ENCODE measurements around the gene KCNN4. TPM values are rescaled to one million over a fixed set of nuclear protein-coding genes. Genes with fewer than 3 reads are reported as not detected.
A peak's percentile ranks its signal among the peaks of the same experiment; 100 is the strongest.
"Not testable (repeated sequence)": the region's sequence is repeated elsewhere in the genome, so short reads cannot be mapped to it uniquely, and the experiment has no call there.

Gene KCNN4
- total RNA-seq: 136 TPM

DNA sequence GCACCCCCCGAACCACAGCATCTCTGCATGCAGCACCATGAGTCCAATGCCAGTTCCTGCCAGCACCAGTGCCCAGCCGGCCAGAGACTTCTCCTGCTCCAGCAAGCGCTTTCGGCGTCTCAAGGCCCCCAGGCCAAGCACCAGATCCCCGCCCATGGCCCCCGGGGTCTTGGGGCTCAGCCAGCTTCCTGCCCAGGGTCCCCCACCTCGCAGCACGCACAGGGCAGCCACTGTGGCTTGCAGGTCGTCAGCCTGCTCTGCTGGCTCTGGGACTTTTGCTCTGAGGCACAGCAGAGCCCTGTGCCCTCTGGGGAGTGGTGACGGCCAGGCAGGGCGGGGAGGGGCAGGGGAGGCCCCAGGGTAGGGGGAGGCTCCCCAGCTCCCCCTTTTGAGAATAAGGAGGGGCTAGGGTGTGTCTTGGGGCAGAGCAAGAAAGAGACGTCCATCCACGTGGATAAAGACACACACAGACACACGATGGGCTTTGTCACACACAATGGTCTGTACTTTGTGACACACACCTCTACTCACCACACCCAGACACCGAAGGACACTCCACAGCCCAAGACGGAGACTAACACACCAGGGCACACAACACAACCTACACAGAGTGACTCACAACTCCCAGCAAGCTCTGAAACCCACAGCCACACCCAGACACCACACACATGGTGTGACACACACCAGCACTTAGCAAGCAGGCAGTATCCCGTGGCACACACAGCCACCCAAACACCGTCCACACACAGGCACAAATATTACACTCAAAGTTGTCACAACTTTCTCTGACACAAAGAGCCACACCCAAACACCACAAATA, at the start of gene KCNN4:
Gene KCNN4, minus strand, starts transcription at position 268 of the 820 bp plus-strand sequence. Its CDS starts 112 bp downstream, at position 156.
- peak in 2 of 3 donors; percentile 76 to 79 for DNase-seq (ENCODE audit: low read depth in 2 of 3, low spot score in 2 of 3)

DNA sequence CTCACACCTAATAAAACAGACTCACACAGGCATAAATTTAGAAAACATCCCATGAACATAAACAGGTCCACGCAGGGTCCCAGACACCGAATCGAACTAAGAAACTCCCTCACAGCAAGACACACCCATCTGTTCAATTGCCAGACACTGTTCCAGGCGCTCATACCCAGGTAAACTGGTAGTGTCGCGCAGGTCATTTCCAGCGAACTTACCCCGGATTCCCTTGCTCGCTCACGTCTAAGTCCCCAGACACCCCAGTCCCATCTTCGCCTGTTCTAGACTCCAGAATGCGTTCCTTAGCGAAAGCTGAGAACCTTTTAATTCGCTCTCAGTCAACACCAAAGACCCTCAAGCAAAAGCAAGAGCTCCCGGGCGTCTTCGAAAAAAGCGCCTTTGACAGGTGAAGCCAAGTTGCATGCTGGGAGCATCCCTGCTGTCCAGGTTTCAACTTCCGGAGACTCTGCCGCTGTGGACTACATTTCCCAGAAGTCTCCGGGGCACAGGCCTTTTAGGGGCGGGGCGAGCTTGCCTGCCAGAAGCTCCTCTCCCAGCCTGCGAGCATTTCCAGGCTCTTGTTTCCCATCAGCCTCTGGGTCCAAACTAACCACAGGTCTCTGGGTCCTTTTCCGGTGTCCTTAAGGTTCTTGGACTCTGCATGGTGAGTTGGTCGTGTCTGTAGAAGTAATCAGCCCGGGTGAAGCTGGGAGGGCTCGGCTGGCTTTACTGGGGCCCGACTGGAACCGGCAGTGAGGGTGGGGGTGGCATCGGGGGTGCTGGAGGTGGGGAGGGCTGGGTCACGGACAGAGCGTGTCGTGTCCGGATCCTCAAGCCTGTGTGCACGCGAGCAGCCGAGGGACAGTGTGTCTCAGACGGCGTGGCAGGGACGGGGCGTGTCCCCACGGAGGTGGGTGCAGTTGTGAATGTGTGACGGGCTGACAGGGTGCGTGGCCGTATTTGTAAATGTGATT, 46.3 kb upstream of the KCNN4 start, which contains the start of gene ZNF283:
Gene ZNF283, plus strand, starts transcription at position 535 of the 968 bp plus-strand sequence. CDS start 6,184 bp downstream, outside the sequence.
- peak; percentile 55 to 78 (median 73) for DNase-seq (ENCODE audit: low read depth in 2 of 3, low spot score in 2 of 3)

DNA sequence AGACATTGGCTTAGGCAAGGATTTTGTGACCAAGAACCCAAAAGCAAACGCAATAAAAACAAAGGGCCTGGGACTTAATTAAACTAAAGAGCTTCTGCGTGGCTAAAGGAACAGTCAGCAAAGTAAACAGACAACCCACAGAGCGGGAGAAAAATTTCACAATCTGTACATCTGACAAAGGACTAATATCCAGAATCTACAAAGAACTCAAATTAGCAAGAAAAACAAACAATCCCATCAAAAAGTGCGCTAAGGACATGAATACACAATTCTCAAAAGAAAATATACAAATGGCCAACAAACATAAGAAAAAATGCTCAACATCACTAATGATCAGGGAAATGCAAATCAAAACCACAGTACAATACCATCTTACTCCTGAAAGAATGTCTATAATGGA, 43.8 kb upstream of the KCNN4 start:
- not testable (repeated sequence) for DNase-seq (ENCODE audit: low read depth in 2 of 3, low spot score in 2 of 3)

DNA sequence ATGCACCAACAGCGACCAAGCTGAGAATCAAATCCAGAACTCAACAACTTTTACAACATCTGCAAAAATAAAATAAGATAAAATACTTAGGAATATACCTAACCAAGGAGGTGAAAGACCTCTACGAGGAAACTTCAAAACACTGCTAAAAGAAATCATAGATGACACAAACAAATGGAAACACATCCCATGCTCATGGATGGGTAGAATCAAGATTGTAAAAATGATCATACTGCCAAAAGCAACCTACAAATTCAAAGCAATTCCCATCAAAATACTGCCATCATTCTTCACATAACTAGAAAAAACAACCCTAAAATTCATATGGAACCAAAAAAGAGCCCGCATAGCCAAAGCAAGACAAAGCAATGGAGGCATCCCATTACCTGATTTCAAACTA, 43.1 kb upstream of the KCNN4 start:
- not testable (repeated sequence) for DNase-seq (ENCODE audit: low read depth in 2 of 3, low spot score in 2 of 3)

DNA sequence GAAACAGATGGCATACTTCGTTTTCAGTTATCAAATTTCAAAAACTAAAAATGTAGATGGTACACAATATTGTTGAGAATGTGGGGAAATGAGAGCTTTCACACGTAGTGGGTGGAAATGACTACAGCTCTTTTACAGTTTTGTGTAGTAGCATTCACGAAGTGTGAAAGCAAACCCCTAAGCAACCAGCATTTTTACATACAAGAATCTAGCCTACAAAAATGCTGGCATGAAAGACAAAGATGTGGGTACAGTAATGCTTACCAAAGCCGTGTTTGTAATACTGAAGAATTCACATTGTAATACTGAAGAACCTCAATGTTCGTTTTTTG, 40.1 kb upstream of the KCNN4 start:
- peak in 1 of 3 donors; percentile 60 for DNase-seq (ENCODE audit: low read depth in 2 of 3, low spot score in 2 of 3)

DNA sequence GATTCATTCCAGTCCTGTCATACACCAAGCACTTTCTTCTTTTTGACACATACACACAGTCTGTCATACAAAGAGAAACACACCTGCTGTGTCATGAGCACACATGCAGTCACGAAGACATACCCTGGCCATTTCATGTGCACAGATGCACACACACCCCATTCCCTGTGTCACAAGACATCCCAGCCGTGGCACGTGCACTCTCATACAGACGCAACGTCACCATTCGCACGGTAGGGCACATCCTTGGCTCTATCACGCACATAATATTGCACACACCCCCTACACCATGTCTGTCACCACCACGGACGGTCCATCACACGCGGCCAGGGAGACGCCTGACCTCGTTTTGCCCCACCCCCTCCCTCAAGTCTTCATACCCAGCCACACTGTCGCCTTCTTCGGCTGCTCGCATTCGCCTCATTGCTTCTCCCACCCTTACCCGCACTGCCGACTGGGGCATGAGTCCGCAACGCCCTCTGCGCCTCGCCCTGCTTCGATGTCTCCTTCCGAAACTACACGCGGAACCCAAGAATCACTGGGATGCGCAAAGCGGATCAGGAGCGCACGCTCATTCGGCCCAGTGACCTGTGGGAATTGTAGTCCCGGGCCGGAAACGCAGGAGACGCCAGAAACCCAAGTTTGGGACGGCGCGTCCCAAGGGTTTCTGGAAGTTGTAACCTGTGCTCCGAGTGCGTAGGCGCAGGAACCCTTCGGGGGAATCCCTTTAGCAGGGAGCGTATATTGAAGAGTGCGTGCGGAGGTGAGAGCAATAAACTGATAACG, 39.5 kb upstream of the KCNN4 start:
- DNase-seq (ENCODE audit: low read depth in 2 of 3, low spot score in 2 of 3): peak in 2 of 3 donors; percentile 27 to 42

DNA sequence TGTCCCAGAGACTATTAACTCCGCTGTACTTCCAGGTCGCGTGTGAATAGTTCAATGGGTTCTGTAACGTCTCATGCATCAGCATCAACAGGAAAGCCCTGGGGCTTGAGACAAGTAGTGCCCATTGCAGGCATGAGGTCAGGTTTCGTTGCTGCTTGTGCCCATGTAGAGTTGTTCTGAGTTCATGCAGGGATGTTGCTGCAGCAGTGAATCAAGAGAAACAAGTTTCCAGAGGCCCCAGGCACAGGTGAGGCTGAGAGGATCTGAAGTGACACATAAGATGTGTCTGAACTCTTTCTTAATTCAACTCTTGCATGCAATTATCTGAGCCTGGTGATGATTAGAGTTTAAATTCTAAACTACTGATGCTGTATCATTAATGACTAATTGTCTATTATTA, 37.7 kb upstream of the KCNN4 start:
- DNase-seq (ENCODE audit: low read depth in 2 of 3, low spot score in 2 of 3): no peak

DNA sequence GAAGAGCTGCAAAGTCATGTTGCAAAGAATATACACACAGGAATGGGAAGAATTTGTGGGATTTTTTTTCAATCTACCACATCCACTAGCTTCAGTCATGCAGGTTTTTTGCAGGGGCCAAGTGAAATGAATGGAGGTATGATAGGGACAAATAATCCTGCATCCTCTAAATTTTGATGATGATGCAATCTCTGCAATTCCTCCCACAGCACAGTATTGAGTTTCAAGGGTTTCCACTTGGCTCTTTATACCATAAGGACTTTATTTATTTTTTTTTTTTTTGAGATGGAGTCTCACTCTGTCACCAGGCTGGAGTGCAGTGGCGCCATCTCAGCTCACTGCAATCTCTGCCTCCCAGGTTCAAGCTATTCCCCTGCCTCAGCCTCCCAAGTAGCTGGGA, 36.7 kb upstream of the KCNN4 start:
- DNase-seq (ENCODE audit: low read depth in 2 of 3, low spot score in 2 of 3): not testable (repeated sequence)

DNA sequence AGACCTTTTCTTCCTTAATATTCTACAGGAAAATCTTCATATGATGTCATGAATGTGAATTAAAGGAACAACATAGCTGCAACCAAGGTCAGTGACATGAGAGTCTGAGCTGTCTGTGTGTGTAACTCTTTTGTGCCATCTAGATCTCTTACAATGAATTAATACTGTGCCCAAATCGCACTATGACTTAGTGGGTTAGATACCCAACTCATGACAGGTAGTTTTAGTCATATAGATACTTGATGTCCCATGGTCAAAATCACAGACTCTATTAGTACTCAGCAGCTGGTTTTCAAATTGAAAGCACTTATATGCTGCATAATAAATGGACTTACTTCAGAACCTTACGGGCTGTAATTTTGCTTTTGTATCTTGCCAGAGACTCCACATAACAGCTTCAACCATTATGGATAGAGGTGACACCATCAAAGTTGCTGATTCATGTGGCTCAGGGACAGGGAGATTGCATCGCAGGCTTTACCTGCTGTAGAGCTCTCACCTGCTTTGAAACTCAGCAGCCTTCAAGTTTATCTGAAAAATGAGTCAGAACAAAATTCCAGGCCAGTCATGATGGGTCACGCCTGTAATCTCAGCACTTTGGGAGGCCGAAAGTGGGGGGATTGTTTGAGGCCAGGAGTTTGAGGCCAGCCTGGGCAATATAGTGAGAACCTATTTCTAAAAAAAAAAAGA, 34.0 kb upstream of the KCNN4 start:
- no peak for DNase-seq (ENCODE audit: low read depth in 2 of 3, low spot score in 2 of 3)

DNA sequence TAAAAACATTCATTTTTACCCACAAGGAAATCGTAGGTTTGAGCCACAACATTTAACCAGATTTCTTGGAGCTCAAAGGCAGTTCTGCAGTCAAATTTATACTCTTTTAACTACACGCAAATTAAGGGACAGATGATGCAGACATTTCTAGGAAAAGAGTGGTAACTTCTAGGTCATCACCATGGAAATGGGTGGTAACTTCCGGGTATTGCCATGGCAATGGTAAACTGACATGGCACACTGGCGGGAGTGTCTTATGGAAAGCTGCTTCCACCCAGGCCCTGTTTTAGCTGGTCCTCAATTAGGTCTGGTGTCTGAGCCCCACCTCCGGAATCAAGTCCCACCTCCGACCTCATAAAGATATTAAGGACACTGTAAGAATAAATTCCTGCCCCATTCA, 31.9 kb upstream of the KCNN4 start:
- no peak for DNase-seq (ENCODE audit: low read depth in 2 of 3, low spot score in 2 of 3)

DNA sequence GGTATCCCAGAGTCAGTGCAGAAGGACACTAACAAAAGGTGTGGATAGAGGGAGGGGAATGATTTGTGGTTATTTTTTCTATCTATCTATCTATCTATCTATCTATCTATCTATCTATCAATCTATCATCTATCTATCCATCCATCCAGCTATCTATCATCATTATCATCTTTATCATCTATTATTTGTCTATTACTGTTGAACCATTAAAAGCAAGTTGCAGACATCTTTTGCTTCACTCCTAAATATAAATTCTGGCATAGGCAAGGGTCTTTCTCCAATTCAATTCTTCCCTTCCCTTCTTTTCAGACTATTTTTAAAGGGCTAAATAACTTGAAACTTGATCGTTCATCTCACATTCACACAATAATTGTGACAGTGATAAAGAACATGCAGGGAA, 31.5 kb upstream of the KCNN4 start:
- no peak for DNase-seq (ENCODE audit: low read depth in 2 of 3, low spot score in 2 of 3)

DNA sequence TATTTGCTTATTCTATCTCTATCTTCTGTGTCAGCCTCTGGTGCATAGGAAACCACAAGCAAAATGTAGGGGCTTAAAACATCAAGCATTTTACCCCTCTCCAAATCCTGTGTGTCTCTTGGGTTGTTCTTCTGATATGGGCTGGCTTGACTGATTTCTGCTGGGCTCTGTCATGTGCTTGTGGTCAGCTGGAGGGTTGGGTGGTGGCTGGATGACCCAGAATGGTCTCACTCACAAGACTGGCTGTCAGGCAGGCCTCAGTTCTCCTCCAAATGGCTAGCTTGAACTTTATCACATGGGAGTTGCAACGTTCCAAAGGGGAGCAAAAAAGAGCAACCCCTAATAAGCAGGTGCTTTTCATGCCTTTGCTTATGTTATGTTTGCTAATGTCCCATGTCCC, 31.1 kb upstream of the KCNN4 start:
- no peak for DNase-seq (ENCODE audit: low read depth in 2 of 3, low spot score in 2 of 3)

DNA sequence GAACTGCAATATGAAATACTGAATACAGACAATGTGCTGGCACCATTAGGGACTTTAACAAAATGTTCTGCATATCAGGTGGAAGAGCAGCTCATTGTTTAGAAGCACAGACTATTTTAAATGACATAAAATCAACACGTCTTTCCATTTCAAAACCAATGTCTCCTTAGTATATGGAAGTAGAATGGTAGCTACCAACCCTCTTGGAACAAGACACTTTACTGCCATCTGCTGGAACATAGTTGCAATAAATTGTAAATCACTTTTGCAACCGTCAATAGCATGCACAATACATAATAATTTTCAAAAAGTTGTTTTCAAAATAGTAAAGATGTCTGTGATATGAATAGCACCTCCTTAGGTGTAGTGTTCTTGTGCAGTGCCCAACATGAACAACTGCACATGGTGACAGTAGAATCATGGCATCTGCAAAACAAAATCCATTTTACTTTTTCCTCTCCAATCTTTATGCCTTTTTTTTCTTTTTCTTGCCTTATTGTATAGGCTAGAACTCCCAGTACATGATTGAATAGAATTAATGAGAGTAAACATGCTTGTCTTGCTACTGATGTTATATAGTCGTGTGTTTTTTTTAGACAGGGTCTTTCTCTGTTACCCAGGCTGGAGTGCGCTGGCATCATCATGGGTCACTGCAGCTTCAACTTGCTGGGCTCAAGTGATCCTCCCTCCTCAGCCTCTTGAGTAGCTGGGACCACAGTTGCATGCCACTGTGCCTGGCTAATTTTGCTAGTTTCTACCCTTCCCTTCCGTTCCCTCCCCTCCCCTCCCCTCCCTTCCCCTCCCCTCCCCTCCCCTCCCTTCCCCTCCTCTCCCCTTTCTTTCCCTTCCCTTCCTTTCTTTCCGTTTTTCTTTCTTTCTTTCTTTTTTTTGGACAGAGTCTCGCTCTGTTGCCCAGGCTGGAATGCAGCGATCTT, 29.3 kb upstream of the KCNN4 start:
- DNase-seq (ENCODE audit: low read depth in 2 of 3, low spot score in 2 of 3): peak in 2 of 3 donors; percentile 54 to 80

DNA sequence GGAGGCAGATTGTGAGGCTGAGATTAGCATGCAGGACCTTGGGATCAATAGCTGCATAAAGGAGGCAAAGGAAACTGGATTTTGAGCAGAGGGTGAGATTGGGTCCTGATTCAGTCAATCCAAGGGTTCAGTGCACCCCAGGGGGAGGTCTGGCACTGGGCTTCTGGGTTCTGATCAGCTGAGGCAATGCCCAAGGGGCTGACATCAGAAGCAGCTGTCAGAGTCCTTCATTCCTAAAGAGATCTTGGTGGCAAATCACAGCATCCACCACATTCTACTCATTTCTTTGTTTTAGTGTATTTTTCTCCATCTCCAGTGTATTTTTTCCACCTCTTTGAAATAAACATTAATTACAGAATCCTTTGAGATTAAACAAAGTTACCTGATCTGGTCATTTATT, 26.9 kb upstream of the KCNN4 start:
- no peak for DNase-seq (ENCODE audit: low read depth in 2 of 3, low spot score in 2 of 3)

DNA sequence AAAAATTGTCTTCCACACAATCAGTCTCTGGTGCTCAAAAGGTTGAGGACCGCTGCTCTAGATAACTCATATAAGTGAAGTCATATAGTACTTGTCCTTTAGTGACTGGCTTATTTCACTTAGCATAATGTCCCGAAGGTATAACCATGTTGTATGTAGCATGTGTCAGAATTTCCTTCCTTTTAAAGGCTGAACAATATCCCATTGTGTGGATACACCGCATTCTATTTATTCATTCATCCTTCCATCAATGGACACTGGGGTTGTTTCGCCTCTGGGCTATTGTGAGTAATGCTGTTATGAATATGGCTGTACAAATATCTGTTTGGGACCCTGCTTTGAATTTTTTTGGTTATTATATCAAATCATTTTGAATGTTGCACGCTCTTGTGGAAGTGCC, 26.1 kb upstream of the KCNN4 start:
- no peak for DNase-seq (ENCODE audit: low read depth in 2 of 3, low spot score in 2 of 3)

DNA sequence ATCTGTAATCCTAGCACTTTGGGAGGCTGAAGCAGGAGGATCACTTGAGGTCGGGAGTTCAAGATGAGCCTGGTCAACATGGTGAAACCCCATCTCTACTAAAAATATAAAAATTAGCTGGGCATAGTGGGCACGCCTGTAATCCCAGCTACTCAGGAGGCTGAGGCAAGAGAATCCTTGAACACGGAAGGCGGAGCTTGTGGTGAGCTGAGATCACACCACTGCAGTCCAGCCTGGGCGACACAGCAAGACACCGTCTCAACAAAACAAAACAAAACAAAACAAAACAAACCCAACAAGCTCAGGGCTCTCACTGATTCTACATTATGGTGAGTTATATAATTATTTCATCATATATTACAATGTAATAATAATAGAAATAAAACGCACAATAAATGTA, 25.6 kb upstream of the KCNN4 start:
- DNase-seq (ENCODE audit: low read depth in 2 of 3, low spot score in 2 of 3): not testable (repeated sequence)

DNA sequence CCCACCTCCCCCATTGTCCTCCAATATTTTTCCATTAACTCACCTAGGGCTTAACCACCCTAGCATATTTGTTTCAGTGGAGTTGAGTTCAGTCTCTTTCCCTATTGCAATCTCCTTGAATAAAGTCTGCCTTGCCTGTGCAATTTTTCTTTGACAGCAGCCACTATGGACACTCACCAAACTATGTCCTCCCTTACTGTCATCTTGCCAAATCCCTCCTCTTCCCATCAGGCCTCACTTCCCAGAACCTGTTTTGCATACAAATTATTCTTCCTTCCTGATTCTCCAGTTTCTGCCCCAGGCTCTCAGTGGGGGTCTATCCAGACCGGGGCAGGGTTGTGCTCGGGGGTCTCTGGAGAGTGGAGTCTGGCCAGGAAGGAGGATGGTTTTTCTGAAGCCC, 23.7 kb upstream of the KCNN4 start:
- DNase-seq (ENCODE audit: low read depth in 2 of 3, low spot score in 2 of 3): no peak

DNA sequence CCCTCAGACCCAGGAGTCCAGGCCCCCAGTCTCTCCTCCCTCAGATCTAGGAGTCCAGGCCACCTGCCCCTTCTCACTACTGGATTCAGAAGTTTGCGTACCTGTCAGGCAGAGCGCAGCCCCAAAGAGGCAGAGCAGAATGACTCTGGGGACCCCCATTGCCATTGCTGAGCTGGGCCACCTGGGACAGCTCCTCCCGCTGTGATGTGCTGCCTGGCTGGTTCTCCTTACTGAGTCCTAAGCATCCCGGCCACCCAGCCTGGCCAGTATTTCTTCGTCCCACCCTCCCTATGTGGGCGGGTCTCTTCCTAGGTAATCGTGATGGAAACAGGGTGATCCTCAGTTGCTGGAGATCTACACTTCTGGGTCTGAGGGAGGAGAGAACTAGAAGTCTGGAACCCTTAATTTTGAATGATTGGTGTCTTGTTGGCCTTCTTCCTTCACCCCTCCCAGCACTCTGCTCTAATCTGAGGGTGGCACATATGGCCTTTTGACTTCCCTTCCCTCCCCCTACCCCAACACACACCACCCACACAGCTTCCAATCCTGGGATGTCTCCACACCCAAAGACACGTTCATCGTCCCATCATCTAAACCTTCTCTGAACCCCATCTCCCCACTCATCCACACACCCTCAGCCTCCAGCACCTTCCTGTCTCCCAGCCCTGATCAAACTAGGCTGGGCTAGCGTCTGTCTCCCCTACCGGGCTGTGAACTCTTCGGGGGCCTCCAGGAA, 21.6 kb upstream of the KCNN4 start, which contains the start of gene LYPD5:
Gene LYPD5, minus strand, starts transcription at position 232 of the 736 bp plus-strand sequence. Its CDS starts 67 bp downstream, at position 165.
- no peak for DNase-seq (ENCODE audit: low read depth in 2 of 3, low spot score in 2 of 3)
